IMR-90 (cell line): Measurements from ENCODE around the gene PLCL1. TPM values are rescaled to one million over a fixed set of nuclear protein-coding genes. Genes with fewer than 3 reads are reported as not detected.

ENCODE experiments used
- ATAC-seq: fragments of 200-7000 bp; cut with Tn5 transposase; 2 replicates; pipeline ENCODE4 v1.9.1; 2020; ENCODE audit warnings: low read depth, mild to moderate bottlenecking, moderate library complexity
- BruUV-seq: library from RNA; stranded (reverse); fragments of 400-500 nt; replicated peaks from 2 replicates; lab custom pipeline; 2021; lab: Mats Ljungman, UMichigan
- CTCF ChIA-PET: fragments of 300-600 bp; formaldehyde crosslinking; extraction: SDS; loops from one replicate; lab custom pipeline; 2021; ENCODE audit warnings: antibody characterized with exemption; lab: Yijun Ruan, JAX
- POLR2A ChIA-PET: fragments of 300-600 bp; sonication (Branson Sonifier 250); formaldehyde crosslinking; loops from one replicate; lab custom pipeline; 2022; ENCODE audit warnings: antibody characterized with exemption; ENCODE audit not compliant: unreplicated experiment; lab: Charles Lee
- DNase-seq: peaks from one replicate; pipeline ENCODE4 v3.0.0; 2013
- H2AFZ ChIP-seq: replicated peaks from 2 replicates; pipeline ENCODE3; 2013; ENCODE audit warnings: low read length, mild to moderate bottlenecking; ENCODE audit not compliant: poor library complexity
- H2AK5ac ChIP-seq: 2 replicates; pipeline ENCODE4 v1.6.1; 2013; ENCODE audit warnings: low read depth, low read length, inconsistent platforms
- H2AK9ac ChIP-seq: replicated peaks from 2 replicates; pipeline ENCODE3; 2013; ENCODE audit warnings: mild to moderate bottlenecking, low read depth, low read length, moderate library complexity; ENCODE audit not compliant: poor library complexity
- H2BK120ac ChIP-seq: 2 replicates; pipeline ENCODE4 v1.6.1; 2013; ENCODE audit warnings: low read depth, low read length, inconsistent platforms
- H2BK15ac ChIP-seq: 3 replicates; pipeline ENCODE4 v1.6.1; 2013; ENCODE audit warnings: low read depth, low read length, inconsistent platforms
- H2BK20ac ChIP-seq: 2 replicates; pipeline ENCODE4 v1.6.1; 2013; ENCODE audit warnings: low read depth, mild to moderate bottlenecking, inconsistent platforms, low read length, moderate library complexity
- H2BK5ac ChIP-seq: 2 replicates; pipeline ENCODE4 v1.6.1; 2013; ENCODE audit warnings: mild to moderate bottlenecking, low read depth, low read length, inconsistent platforms; ENCODE audit not compliant: poor library complexity, severe bottlenecking
- H3K14ac ChIP-seq: replicated peaks from 2 replicates; pipeline ENCODE4 v1.6.1; 2013; ENCODE audit warnings: low read depth, low read length, inconsistent platforms
- H3K18ac ChIP-seq: 2 replicates; pipeline ENCODE4 v1.6.1; 2013; ENCODE audit warnings: low read depth, low read length, control low read depth
- H3K23ac ChIP-seq: 2 replicates; pipeline ENCODE4 v1.6.1; 2013; ENCODE audit warnings: low read depth, low read length, inconsistent platforms
- H3K27ac ChIP-seq: 2 replicates; pipeline ENCODE4 v1.5.1; 2013; ENCODE audit warnings: mild to moderate bottlenecking, control low read depth, low read length; ENCODE audit not compliant: insufficient read depth
- H3K27me3 ChIP-seq: 2 replicates; pipeline ENCODE4 v1.6.1; 2013; ENCODE audit warnings: low read length; ENCODE audit not compliant: control insufficient read depth, insufficient read depth
- H3K36me3 ChIP-seq: 2 replicates; pipeline ENCODE4 v1.6.1; 2013; ENCODE audit warnings: low read length, mixed read lengths; ENCODE audit not compliant: control insufficient read depth, insufficient read depth
- H3K4ac ChIP-seq: 2 replicates; pipeline ENCODE4 v1.6.1; 2013; ENCODE audit warnings: low read depth, low read length, inconsistent platforms
- H3K4me1 ChIP-seq: 2 replicates; pipeline ENCODE4 v1.6.1; 2013; ENCODE audit warnings: low read length, mixed read lengths; ENCODE audit not compliant: control insufficient read depth, insufficient read depth
- H3K4me2 ChIP-seq: 2 replicates; pipeline ENCODE4 v1.6.1; 2013; ENCODE audit warnings: low read depth, mild to moderate bottlenecking, control low read depth, low read length, moderate library complexity
- H3K4me3 ChIP-seq: 2 replicates; pipeline ENCODE4 v1.5.1; 2013; ENCODE audit warnings: low read depth, mild to moderate bottlenecking, control low read depth, low read length, moderate library complexity; ENCODE audit not compliant: insufficient read depth
- H3K56ac ChIP-seq: 2 replicates; pipeline ENCODE4 v1.6.1; 2013; ENCODE audit warnings: low read length, inconsistent platforms; ENCODE audit not compliant: insufficient read depth; ENCODE audit errors: extremely low read depth
- H3K79me1 ChIP-seq, 2 experiments: 2 replicates each; pipeline ENCODE4 v1.6.1; 2013; ENCODE audit warnings: low read length in 2 of 2, inconsistent platforms in 1 of 2, low read depth in 1 of 2
- H3K9ac ChIP-seq: 2 replicates; pipeline ENCODE4 v1.6.1; 2013; ENCODE audit warnings: low read depth, low read length, control low read depth
- H3K9me1 ChIP-seq: 2 replicates; pipeline ENCODE4 v1.6.1; 2013; ENCODE audit warnings: low read length, inconsistent platforms; ENCODE audit not compliant: insufficient read depth
- H3K9me3 ChIP-seq: 2 replicates; pipeline ENCODE4 v1.6.1; 2013; ENCODE audit warnings: low read length; ENCODE audit not compliant: control insufficient read depth, insufficient read depth
- H4K20me1 ChIP-seq: 2 replicates; pipeline ENCODE4 v1.6.1; 2013; ENCODE audit warnings: low read length, inconsistent platforms; ENCODE audit not compliant: insufficient read depth
- H4K5ac ChIP-seq: 2 replicates; pipeline ENCODE4 v1.6.1; 2013; ENCODE audit warnings: mild to moderate bottlenecking, low read depth, low read length, control low read depth
- H4K8ac ChIP-seq, 2 experiments: 2 replicates each; pipeline ENCODE4 v1.6.1; 2013; ENCODE audit warnings: low read depth in 2 of 2, low read length in 2 of 2, control low read depth in 1 of 2, inconsistent platforms in 1 of 2
- H4K91ac ChIP-seq: 2 replicates; pipeline ENCODE4 v1.6.1; 2013; ENCODE audit warnings: low read depth, low read length, inconsistent platforms; ENCODE audit not compliant: insufficient read depth
- RAD21 ChIP-seq: IDR thresholded peaks from 2 replicates; pipeline ENCODE4 v1.6.1; 2012; ENCODE audit warnings: low read length, improper control_type of control experiment
- WGBS, 2 experiments: methylation state at CpG; one replicate each; pipeline versions ENCODE4 v1.1.5 to v1.1.7; 2013; ENCODE audit warnings: missing lambda C conversion rate in 2 of 2; ENCODE audit not compliant: insufficient read length in 1 of 2; ENCODE audit errors: extremely low coverage in 2 of 2; 5-methylcytosine and 5-hydroxymethylcytosine counted together
- dilution Hi-C: fragments of 300-500 bp; cut with HindIII; formaldehyde crosslinking; loops from one replicate; pipeline ENCODE4 v1.14.3; 2018; ENCODE audit warnings: low sequenced_read_pairs; ENCODE audit not compliant: unreplicated experiment
- in situ Hi-C: fragments of 300-500 bp; cut with MboI; formaldehyde crosslinking; loops from 3 replicates; pipeline ENCODE4 v1.14.3; 2019; ENCODE audit warnings: low sequenced_read_pairs, inconsistent platforms, mixed read lengths
- intact Hi-C: fragments of 100-400 bp; cut with micrococcal nuclease; formaldehyde crosslinking; loops from 2 replicates; pipeline ENCODE4 v1.10.0; 2022
- polyA plus RNA-seq, 3 experiments: library from polyadenylated mRNA; depleted of rRNA; stranded (reverse); fragments of >200 nt; gene quantifications; 2 replicates each; pipeline ENCODE4 v1.2.3, GENCODE V29; 2012; ENCODE audit warnings: low replicate concordance in 1 of 3
- total RNA-seq: library from RNA; depleted of rRNA; stranded (reverse); fragments of >200 nt; gene quantifications from 2 replicates; pipeline ENCODE4 v1.2.3, GENCODE V29; 2012

PLCL1 gene
- total and polyA plus RNA-seq, 2 of the 4 experiments (the other 2 are of a cell fraction): 0.14 to 0.18 TPM

- no peak for TF ChIP-seq RAD21
- Histone ChIP-seq H3K27ac (no peak overlapping the region), H3K18ac (no peak overlapping the region), H2BK5ac (no peak overlapping the region), H3K56ac (no peak overlapping the region), H2AK5ac (no peak overlapping the region), H3K9ac (no peak overlapping the region), H2BK120ac (no peak overlapping the region), H3K27me3 (no peaks in the 10 kb centered on the region), H4K91ac (no peak overlapping the region), H3K4me3 (no peak overlapping the region), H3K14ac (no peak overlapping the region), H3K4me2 (no peak overlapping the region), H2AK9ac (no peak overlapping the region), H2BK15ac (no peak overlapping the region), H3K4me1 (no peaks in the 10 kb centered on the region), H3K9me3 (no peaks in the 10 kb centered on the region), H3K4ac (no peak overlapping the region), H2AFZ (no peak overlapping the region), H2BK20ac (no peak overlapping the region), H3K9me1 (no peaks in the 10 kb centered on the region), H3K36me3 (no peaks in the 10 kb centered on the region), H4K20me1 (no peaks in the 10 kb centered on the region), H3K79me1 (no peaks in the 10 kb centered on the region), H4K5ac (no peak overlapping the region), H4K8ac (no peak overlapping the region), H3K23ac (no peak overlapping the region)
- DNase-seq: no peak
- in situ Hi-C loops: no loop called here
- dilution Hi-C loops: no loop called here
- WGBS, 2 experiments: no CpG with 5 or more reads among the region's 3 CpGs
- no peak for ATAC-seq
- intact Hi-C loops: no loop called here
- ChIA-PET CTCF (no interaction called here), POLR2A (no interaction called here)
- no TSS peak for BruUV-seq
These were observed 194.3 kb downstream of the PLCL1 start for GRCh38 chr2:197998702-197999101.
